Measurements from ENCODE around the gene RGSL1.
"Not testable (repeated sequence)": the region's sequence is repeated elsewhere in the genome, so short reads cannot be mapped to it uniquely, and the experiment has no call there.

Gene RGSL1

GRCh38 chr1:182507685-182508084 is 57.7 kb downstream of the RGSL1 start:
- no peak for TF ChIP-seq POLR2A (IDR thresholded peaks at IDR 0.05; ENCODE audit: low read depth, low read length)
- no peak for TF ChIP-seq POLR2AphosphoS5 (IDR thresholded peaks at IDR 0.05; ENCODE audit: low read depth, low read length)
- TF ChIP-seq POU2F2 (IDR thresholded peaks at IDR 0.05; ENCODE audit: low read depth, low read length) = no peak
- no peak for TF ChIP-seq SPI1 (IDR thresholded peaks at IDR 0.05; ENCODE audit: low read depth, low read length)
- no peak for TF ChIP-seq TAF1 (IDR thresholded peaks at IDR 0.05; ENCODE audit: low read depth, low read length)
- no peak for TF ChIP-seq PAX5 (IDR thresholded peaks at IDR 0.05; ENCODE audit: insufficient read depth, low read length, severe bottlenecking)
- FAIRE-seq (no peak), DNase-seq (ENCODE audit: insufficient read length, low spot score) (no peak)

GRCh38 chr1:182515556-182515955 is 65.6 kb downstream of the RGSL1 start:
- FAIRE-seq (no peak), DNase-seq (ENCODE audit: insufficient read length, low spot score) (no peak)
- no peak for TF ChIP-seq SPI1 (IDR thresholded peaks at IDR 0.05; ENCODE audit: low read depth, low read length)
- TF ChIP-seq POLR2A (IDR thresholded peaks at IDR 0.05; ENCODE audit: low read depth, low read length) = no peak
- TF ChIP-seq POLR2AphosphoS5 (IDR thresholded peaks at IDR 0.05; ENCODE audit: low read depth, low read length) = no peak
- TF ChIP-seq PAX5 (IDR thresholded peaks at IDR 0.05; ENCODE audit: insufficient read depth, low read length, severe bottlenecking) = no peak
- no peak for TF ChIP-seq POU2F2 (IDR thresholded peaks at IDR 0.05; ENCODE audit: low read depth, low read length)
- no peak for TF ChIP-seq TAF1 (IDR thresholded peaks at IDR 0.05; ENCODE audit: low read depth, low read length)

GRCh38 chr1:182520736-182521135 is 70.8 kb downstream of the RGSL1 start:
- FAIRE-seq = no peak
- TF ChIP-seq PAX5 (IDR thresholded peaks at IDR 0.05; ENCODE audit: insufficient read depth, low read length, severe bottlenecking) = no peak
- no peak for TF ChIP-seq SPI1 (IDR thresholded peaks at IDR 0.05; ENCODE audit: low read depth, low read length)
- TF ChIP-seq TAF1 (IDR thresholded peaks at IDR 0.05; ENCODE audit: low read depth, low read length) = no peak
- TF ChIP-seq POU2F2 (IDR thresholded peaks at IDR 0.05; ENCODE audit: low read depth, low read length) = no peak
- DNase-seq (ENCODE audit: insufficient read length, low spot score) = no peak

- FAIRE-seq = no peak
- no peak for DNase-seq (ENCODE audit: insufficient read length, low spot score)
- TF ChIP-seq TAF1 (IDR thresholded peaks at IDR 0.05; ENCODE audit: low read depth, low read length) = no peak
- TF ChIP-seq POU2F2 (IDR thresholded peaks at IDR 0.05; ENCODE audit: low read depth, low read length) = no peak
- no peak for TF ChIP-seq SPI1 (IDR thresholded peaks at IDR 0.05; ENCODE audit: low read depth, low read length)
- TF ChIP-seq PAX5 (IDR thresholded peaks at IDR 0.05; ENCODE audit: insufficient read depth, low read length, severe bottlenecking) = no peak
- TF ChIP-seq POLR2A (IDR thresholded peaks at IDR 0.05; ENCODE audit: low read depth, low read length) = no peak
- no peak for TF ChIP-seq POLR2AphosphoS5 (IDR thresholded peaks at IDR 0.05; ENCODE audit: low read depth, low read length)
Measured at GRCh38 chr1:182525342-182525741, 75.4 kb downstream of the RGSL1 start.

- no peak for DNase-seq (ENCODE audit: insufficient read length, low spot score)
- no peak for FAIRE-seq
- TF ChIP-seq PAX5 (IDR thresholded peaks at IDR 0.05; ENCODE audit: insufficient read depth, low read length, severe bottlenecking) = no peak
- no peak for TF ChIP-seq POLR2A (IDR thresholded peaks at IDR 0.05; ENCODE audit: low read depth, low read length)
- TF ChIP-seq POU2F2 (IDR thresholded peaks at IDR 0.05; ENCODE audit: low read depth, low read length) = no peak
- no peak for TF ChIP-seq TAF1 (IDR thresholded peaks at IDR 0.05; ENCODE audit: low read depth, low read length)
Measured at GRCh38 chr1:182527680-182528079, 77.7 kb downstream of the RGSL1 start.

GRCh38 chr1:182528206-182528605 is 78.3 kb downstream of the RGSL1 start:
- not testable (repeated sequence) for FAIRE-seq; DNase-seq (ENCODE audit: insufficient read length, low spot score)

- no peak for TF ChIP-seq PAX5 (IDR thresholded peaks at IDR 0.05; ENCODE audit: insufficient read depth, low read length, severe bottlenecking)
- no peak for TF ChIP-seq POU2F2 (IDR thresholded peaks at IDR 0.05; ENCODE audit: low read depth, low read length)
- no peak for TF ChIP-seq POLR2A (IDR thresholded peaks at IDR 0.05; ENCODE audit: low read depth, low read length)
- no peak for TF ChIP-seq TAF1 (IDR thresholded peaks at IDR 0.05; ENCODE audit: low read depth, low read length)
- TF ChIP-seq POLR2AphosphoS5 (IDR thresholded peaks at IDR 0.05; ENCODE audit: low read depth, low read length) = no peak
- TF ChIP-seq SPI1 (IDR thresholded peaks at IDR 0.05; ENCODE audit: low read depth, low read length) = no peak
- DNase-seq (ENCODE audit: insufficient read length, low spot score) = no peak
- FAIRE-seq = no peak
Measured at GRCh38 chr1:182533896-182534295, 84.0 kb downstream of the RGSL1 start.

GRCh38 chr1:182549346-182549745 is 99.4 kb downstream of the RGSL1 start:
- DNase-seq (ENCODE audit: insufficient read length, low spot score) (no peak), FAIRE-seq (no peak)
- TF ChIP-seq POLR2A (IDR thresholded peaks at IDR 0.05; ENCODE audit: low read depth, low read length) = no peak

- no peak for TF ChIP-seq PAX5 (IDR thresholded peaks at IDR 0.05; ENCODE audit: insufficient read depth, low read length, severe bottlenecking)
- no peak for TF ChIP-seq TAF1 (IDR thresholded peaks at IDR 0.05; ENCODE audit: low read depth, low read length)
- TF ChIP-seq POLR2AphosphoS5 (IDR thresholded peaks at IDR 0.05; ENCODE audit: low read depth, low read length) = no peak
- no peak for TF ChIP-seq SPI1 (IDR thresholded peaks at IDR 0.05; ENCODE audit: low read depth, low read length)
- TF ChIP-seq POU2F2 (IDR thresholded peaks at IDR 0.05; ENCODE audit: low read depth, low read length) = no peak
- no peak for TF ChIP-seq POLR2A (IDR thresholded peaks at IDR 0.05; ENCODE audit: low read depth, low read length)
- FAIRE-seq (no peak), DNase-seq (ENCODE audit: insufficient read length, low spot score) (no peak)
Measured at GRCh38 chr1:182549811-182550210, 99.9 kb downstream of the RGSL1 start.

- no peak for TF ChIP-seq POU2F2 (IDR thresholded peaks at IDR 0.05; ENCODE audit: low read depth, low read length)
- TF ChIP-seq PAX5 (IDR thresholded peaks at IDR 0.05; ENCODE audit: insufficient read depth, low read length, severe bottlenecking) = no peak
- no peak for TF ChIP-seq POLR2AphosphoS5 (IDR thresholded peaks at IDR 0.05; ENCODE audit: low read depth, low read length)
- no peak for TF ChIP-seq SPI1 (IDR thresholded peaks at IDR 0.05; ENCODE audit: low read depth, low read length)
- TF ChIP-seq POLR2A (IDR thresholded peaks at IDR 0.05; ENCODE audit: low read depth, low read length) = no peak
- no peak for TF ChIP-seq TAF1 (IDR thresholded peaks at IDR 0.05; ENCODE audit: low read depth, low read length)
- DNase-seq (ENCODE audit: insufficient read length, low spot score) = no peak
- FAIRE-seq = no peak
Measured at GRCh38 chr1:182552527-182552926, 102.6 kb downstream of the RGSL1 start.

- no peak for FAIRE-seq
- no peak for DNase-seq (ENCODE audit: insufficient read length, low spot score)
- no peak for TF ChIP-seq TAF1 (IDR thresholded peaks at IDR 0.05; ENCODE audit: low read depth, low read length)
- TF ChIP-seq SPI1 (IDR thresholded peaks at IDR 0.05; ENCODE audit: low read depth, low read length) = no peak
- no peak for TF ChIP-seq POLR2A (IDR thresholded peaks at IDR 0.05; ENCODE audit: low read depth, low read length)
- no peak for TF ChIP-seq POU2F2 (IDR thresholded peaks at IDR 0.05; ENCODE audit: low read depth, low read length)
- TF ChIP-seq PAX5 (IDR thresholded peaks at IDR 0.05; ENCODE audit: insufficient read depth, low read length, severe bottlenecking) = no peak
- TF ChIP-seq POLR2AphosphoS5 (IDR thresholded peaks at IDR 0.05; ENCODE audit: low read depth, low read length) = no peak
Measured at GRCh38 chr1:182555493-182555892, 105.5 kb downstream of the RGSL1 start.
